SH-SY5Y (cell line): ENCODE data around the gene TRIM14.

Source experiments
- GATA2 ChIP-seq: IDR thresholded peaks from 2 replicates; pipeline ENCODE4 v1.6.1; 2011; ENCODE audit warnings: mild to moderate bottlenecking, low read depth, low read length
- GATA3 ChIP-seq: IDR thresholded peaks from 2 replicates; pipeline ENCODE4 v1.6.1; 2011; ENCODE audit warnings: low read depth, mild to moderate bottlenecking, low read length, moderate library complexity

The TRIM14 gene

DNA sequence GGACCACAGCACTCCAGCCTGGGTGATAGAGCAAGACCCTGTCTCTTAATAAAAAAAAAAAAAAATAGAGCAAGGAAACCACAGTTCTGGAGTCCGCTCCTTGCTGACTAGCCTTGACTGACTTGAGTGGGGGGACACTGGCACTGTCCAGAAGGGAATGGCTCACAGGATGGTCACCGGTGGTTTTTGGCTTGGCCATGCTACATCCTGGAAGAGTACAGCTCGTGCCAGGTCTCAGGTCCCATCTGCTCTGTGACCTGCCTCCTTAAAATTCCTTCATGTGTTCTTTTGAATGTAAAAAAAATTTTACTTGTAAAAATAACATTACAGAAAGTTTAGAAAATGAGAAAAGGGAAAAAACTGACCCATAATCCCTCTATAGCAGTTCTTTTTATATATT is 56.9 kb downstream of the TRIM14 start:
- TF ChIP-seq GATA2 = no peak
- TF ChIP-seq GATA3 = no peak

DNA sequence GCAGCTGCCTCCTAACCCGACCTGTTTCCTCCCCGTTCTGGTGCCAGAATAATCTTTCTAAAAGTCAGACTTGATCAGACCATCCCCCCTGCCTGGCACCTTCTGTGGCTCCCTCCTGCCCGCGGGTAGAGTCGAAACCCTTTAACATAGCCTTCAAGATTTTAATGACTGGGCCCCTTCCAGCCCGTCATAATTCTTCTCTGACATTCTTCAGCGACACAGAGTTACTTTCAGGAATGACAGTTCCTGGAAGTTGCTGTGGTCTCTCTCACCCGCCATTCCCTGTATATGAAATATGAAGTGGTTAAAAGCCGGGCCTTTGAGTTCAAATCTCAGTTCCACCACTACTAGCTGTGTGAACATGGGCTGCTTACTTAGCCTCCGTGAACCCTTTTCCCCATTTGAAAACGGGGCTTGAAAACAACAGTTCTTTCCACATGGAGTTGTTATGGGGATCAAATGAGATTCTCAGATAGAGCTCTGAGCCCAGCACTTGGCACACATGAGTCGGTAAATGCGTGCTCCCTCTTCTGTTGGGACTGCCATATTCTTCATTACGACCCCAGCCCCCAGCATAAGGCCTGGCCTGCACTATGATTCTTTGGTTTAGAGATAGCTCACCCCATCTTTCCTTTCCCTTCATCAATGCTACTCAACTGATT is 61.8 kb downstream of the TRIM14 start:
- TF ChIP-seq GATA3 = no peak
- no peak for TF ChIP-seq GATA2

DNA sequence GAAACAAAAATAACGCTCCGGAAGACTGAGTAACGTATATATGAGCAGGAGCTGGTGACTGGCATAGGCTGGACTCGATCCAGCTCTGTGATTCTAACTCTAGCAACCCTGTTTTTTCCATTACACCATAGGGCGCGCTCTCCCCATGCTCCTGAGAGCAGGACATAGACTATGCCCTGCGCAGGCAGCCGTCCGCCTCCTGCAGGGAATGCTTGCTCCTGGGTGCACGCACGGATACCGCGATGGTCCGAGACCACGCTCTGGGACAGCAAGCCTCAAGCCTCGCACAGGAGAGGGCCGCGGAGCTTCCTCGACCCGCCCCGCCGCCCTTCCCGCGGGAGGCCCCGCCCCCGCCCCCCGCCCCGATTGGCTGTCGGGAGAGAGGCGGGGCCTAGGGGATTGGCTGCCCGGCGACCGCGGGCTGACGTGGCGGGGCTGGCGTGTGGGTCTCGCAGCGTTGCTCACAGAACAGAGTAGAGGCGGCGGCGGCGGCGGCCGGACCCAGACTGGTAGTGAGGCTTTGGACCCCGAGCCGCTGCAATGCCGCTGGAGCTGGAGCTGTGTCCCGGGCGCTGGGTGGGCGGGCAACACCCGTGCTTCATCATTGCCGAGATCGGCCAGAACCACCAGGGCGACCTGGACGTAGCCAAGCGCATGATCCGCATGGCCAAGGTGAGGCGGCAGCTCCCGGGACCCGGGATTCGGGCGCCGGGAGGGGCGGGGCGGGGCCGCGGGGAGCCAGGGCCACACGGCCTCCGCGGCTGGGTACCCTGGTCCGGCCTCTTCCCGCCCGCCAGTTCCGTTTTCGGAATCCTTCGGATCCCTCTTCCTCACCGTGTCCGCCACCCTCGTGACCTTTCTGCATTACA is 62.5 kb downstream of the TRIM14 start, which contains the start of gene NANS:
Gene NANS, plus strand, starts transcription at position 464 of the 869 bp plus-strand sequence. Its CDS starts 77 bp downstream, at position 541.
- TF ChIP-seq GATA3 = no peak
- no peak for TF ChIP-seq GATA2

DNA sequence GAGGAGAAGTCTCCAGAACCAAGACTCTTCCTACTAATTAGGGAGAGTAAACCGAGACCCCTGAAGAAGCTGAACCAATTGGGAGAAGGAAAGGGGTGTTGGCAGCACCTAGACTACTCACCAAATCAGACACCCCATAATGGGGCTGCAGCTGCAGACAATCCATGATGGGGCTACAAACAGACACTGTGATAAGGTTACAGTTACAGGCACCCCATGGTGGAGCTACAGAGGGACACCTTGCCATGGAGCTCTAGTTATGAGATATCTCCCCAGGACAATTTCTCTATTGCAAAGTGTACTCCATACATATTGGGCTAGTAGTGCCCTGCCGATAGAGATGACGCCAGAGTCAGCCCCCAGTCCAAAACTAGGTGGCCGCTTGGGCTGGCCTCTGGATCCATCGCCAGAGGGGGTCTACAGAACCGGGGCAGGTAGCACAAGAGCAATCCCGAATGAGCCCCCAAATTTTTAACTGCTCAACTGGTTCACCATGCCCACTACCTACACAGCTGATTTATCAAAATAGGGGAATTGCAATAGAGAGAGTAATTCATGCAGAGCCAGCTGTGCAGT is 64.6 kb downstream of the TRIM14 start:
- TF ChIP-seq GATA2 = no peak
- no peak for TF ChIP-seq GATA3

DNA sequence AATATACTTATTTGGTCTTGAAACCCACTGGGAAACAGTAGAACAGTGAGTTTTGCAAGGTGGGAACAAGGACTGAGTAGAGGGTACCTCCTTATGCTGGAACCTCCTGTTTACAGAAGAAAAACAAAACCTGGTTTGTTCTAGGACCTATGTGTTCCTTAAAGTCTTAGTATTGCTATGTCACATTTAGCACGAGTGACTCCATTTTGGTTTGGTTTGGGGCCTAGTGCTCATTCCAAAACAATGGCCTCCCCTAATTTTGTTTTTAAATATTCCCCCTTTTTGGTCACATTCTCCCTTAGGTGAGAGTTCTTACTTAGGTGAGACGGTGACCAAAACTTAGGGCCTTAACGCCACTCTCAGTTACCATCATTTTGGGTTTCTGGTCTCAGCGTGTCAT is 68.7 kb downstream of the TRIM14 start:
- TF ChIP-seq GATA3 = no peak
- no peak for TF ChIP-seq GATA2

DNA sequence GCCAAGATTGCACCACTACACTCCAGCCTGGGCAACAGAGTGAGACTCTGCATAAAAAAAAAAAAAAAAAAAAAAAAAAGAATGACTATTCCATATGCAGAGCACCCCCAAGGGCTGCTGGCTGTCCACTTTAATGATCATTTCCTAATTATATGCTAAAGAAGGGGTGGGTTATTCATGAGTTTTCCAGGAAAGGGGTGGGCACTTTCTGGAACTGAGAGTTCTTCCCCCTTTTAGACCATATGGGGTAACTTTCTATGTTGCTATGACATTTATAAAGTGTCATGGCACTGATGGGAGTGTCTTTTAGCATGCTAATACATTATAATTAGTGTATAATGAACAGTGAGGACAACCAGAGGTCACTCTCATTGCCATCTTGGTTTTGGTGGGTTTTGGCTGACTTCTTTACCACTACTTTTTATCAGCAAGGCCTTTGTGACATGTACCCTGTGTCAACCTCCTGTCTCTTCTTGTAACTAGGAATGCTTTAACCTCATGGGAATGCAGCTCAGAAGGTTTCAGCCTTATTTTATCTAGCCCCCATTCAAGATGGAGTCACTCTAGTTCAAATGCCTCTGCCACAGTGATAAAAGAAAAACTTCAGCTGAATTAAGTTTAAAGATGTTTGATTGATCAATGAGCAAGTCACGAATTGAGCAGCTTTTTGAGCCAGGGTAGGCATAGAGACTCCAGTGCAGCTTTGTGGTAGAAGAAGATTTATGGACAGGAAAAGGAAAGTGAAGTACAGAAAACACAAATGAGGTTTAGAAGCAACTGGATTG is 69.5 kb downstream of the TRIM14 start:
- TF ChIP-seq GATA2 (no peak), GATA3 (no peak)

GRCh38 chr9:98047002-98047401 is 72.0 kb downstream of the TRIM14 start:
- TF ChIP-seq GATA3 (no peak), GATA2 (no peak)

DNA sequence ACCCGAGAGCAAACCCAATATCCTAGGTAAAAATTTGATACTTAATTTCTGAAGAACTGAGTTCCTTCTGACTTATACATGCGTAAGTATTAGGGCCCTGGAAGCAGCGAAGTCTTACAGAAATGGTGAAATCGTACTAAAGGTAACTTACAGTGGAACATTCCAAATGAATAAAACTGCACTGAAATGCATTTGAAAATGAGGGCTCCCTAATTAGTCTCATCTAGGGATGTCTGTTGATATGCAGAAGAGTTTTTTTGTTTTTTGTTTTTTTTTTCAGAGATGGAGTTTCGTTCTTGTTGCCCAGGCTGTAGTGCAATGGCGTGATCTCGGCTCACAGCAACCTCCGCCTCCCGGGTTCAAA is 72.9 kb downstream of the TRIM14 start:
- TF ChIP-seq GATA2 = no peak
- TF ChIP-seq GATA3 = no peak

GRCh38 chr9:98045234-98046179 is 73.5 kb downstream of the TRIM14 start:
- TF ChIP-seq GATA3 (no peak), GATA2 (no peak)

DNA sequence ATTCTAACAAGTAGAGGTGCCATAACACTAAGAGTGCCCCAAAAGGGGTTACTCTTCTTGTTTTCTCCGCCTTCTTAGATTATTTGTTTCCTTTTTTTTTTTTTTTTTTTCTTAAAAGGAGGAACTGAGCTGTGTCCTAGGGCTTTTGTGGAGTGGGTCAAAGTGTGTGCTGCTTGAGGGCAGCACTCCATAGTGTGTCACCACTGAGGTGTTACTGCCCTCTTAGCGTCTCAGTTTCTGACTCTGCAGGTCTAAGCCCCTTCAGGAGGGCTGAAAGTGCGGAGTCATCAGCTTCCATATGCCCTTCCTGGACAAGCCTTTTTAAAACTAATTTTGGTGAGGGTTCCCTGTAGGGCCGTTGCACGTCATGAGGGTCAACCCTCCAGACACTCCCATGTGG is 75.1 kb downstream of the TRIM14 start:
- TF ChIP-seq GATA2 (no peak), GATA3 (no peak)

- no peak for TF ChIP-seq GATA3
- TF ChIP-seq GATA2 = no peak
Measured at GRCh38 chr9:98040212-98040611, 78.8 kb downstream of the TRIM14 start.

GRCh38 chr9:98039607-98040017 is 79.4 kb downstream of the TRIM14 start:
- TF ChIP-seq GATA3 = no peak
- TF ChIP-seq GATA2 = no peak

DNA sequence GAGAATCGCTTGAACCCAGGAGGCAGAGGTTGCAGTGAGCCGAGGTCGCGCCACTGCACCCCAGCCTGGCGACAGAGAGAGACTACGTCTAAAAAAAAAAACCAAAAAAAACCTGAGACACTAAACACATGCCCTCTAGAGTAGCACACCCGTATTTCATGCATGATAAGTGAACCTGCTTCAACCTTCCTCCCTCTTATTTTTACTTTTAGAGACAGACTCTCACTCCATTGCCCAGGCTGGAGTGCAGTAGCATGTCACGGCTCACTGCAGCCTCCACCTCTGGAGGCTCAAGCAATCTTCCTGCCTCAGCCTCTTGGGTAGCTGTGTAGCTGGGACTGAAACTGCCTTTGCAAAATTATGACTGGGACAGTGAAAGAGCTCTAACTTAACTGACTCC is 80.1 kb downstream of the TRIM14 start:
- TF ChIP-seq GATA3 = no peak
- TF ChIP-seq GATA2 = no peak
